Measurements from ENCODE around the gene ARL6.
A peak's percentile ranks its signal among the peaks of the same experiment; 100 is the strongest.

The ARL6 gene

GRCh38 chr3:97793420-97794019, 29.0 kb downstream of the ARL6 start:
- peak; percentile 69 for DNase-seq (ENCODE audit: low read depth)
- peak; percentile 68 for TF ChIP-seq CTCF (IDR thresholded peaks at IDR 0.05; ENCODE audit: insufficient read depth, low read depth, low read length, missing control alignments)
- H3K4me3 ChIP-seq (ENCODE audit: low read depth, low read length) = no peak overlapping the region

- no peak for DNase-seq (ENCODE audit: low read depth)
- no peak for TF ChIP-seq CTCF (IDR thresholded peaks at IDR 0.05; ENCODE audit: insufficient read depth, low read depth, low read length, missing control alignments)
- no peak overlapping the region for H3K4me3 ChIP-seq (ENCODE audit: low read depth, low read length)
Observed at GRCh38 chr3:97795951-97796350, 31.4 kb downstream of the ARL6 start.

DNA sequence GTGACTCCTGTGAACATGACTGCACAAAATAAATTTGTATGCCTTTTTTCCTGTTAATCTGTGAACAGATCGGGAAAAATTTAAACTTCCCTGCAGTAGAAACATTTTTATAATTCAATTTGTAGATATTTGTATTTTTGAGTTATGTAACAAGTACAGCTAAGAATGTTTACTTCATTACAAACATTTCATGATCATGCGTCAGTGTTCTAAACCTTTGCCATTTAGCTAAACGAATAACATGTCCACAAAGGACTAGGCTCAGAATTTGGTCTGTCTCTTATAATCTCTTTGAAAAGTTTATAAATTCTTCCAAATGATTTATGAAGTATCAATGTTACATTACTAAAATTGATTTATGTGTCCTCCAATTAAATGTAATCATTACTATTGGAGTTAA, 39.9 kb downstream of the ARL6 start:
- H3K4me3 ChIP-seq (ENCODE audit: low read depth, low read length) = no peak overlapping the region
- no peak for TF ChIP-seq CTCF (IDR thresholded peaks at IDR 0.05; ENCODE audit: insufficient read depth, low read depth, low read length, missing control alignments)
- DNase-seq (ENCODE audit: low read depth) = no peak

DNA sequence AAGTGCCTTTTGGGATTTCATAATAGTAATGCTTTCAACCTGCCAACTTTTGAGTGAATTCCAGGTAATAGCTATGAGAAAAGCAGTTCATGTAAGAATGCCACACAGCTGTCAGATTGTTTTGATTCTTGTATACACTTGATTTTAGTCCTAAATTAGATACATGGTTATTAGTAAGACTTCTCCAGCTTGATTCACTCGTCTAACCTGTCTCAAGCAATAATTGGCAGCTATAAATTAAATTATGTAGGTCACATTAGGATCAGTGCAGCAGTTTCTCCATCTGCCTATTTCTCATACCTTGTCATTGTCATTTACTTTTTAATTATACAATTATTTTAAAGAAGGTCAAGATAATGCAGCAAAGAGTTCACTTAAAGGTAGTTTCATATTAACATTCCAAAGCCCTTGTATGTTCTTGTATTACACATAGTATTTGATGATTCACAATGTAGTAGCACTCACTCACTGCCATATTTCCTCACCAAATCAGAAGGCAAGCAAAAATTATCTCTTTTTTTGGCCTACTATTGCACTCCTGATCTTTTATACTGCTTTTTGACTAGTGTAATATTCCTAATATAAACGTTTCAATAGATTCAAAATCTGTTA, 46.3 kb downstream of the ARL6 start:
- no peak overlapping the region for H3K4me3 ChIP-seq (ENCODE audit: low read depth, low read length)
- TF ChIP-seq CTCF (IDR thresholded peaks at IDR 0.05; ENCODE audit: insufficient read depth, low read depth, low read length, missing control alignments) = no peak
- DNase-seq (ENCODE audit: low read depth) = no peak

- H3K4me3 ChIP-seq (ENCODE audit: low read depth, low read length) = no peak overlapping the region
- no peak for TF ChIP-seq CTCF (IDR thresholded peaks at IDR 0.05; ENCODE audit: insufficient read depth, low read depth, low read length, missing control alignments)
- peak; percentile 17 for DNase-seq (ENCODE audit: low read depth)
Observed at GRCh38 chr3:97815149-97815917, 50.8 kb downstream of the ARL6 start.

GRCh38 chr3:97816811-97817210, 52.3 kb downstream of the ARL6 start:
- no peak for DNase-seq (ENCODE audit: low read depth)

More at GRCh38 chr3:97816811-97817210, 52.3 kb downstream of the ARL6 start:
- H3K4me3 ChIP-seq (ENCODE audit: low read depth, low read length) = no peak overlapping the region
- no peak for TF ChIP-seq CTCF (IDR thresholded peaks at IDR 0.05; ENCODE audit: insufficient read depth, low read depth, low read length, missing control alignments)
